SK-N-MC (cell line): ENCODE data around the gene UBE3B.

Experiments
- DNase-seq: peaks from one replicate; pipeline ENCODE4 v3.0.0-alpha.2; 2011; ENCODE audit warnings: low read depth, low spot score
- H3K27ac ChIP-seq: fragments of 200-600 bp; sonication (generic); 2 replicates; pipeline ENCODE4 v1.5.1; 2016; ENCODE audit warnings: mixed run types
- H3K36me3 ChIP-seq: fragments of 200-600 bp; sonication (generic); 2 replicates; pipeline ENCODE4 v1.6.1; 2017; ENCODE audit warnings: antibody characterized with exemption, low read length, mixed read lengths; ENCODE audit not compliant: insufficient read depth
- H3K4me3 ChIP-seq: fragments of 200-600 bp; sonication (generic); 2 replicates; pipeline ENCODE4 v1.5.1; 2016
- H3K9ac ChIP-seq: fragments of 200-600 bp; sonication (generic); 2 replicates; pipeline ENCODE4 v1.8.0; 2017; ENCODE audit warnings: mixed run types, mixed read lengths; ENCODE audit not compliant: insufficient read length
- H3K9me3 ChIP-seq: fragments of 200-600 bp; sonication (generic); 2 replicates; pipeline ENCODE4 v1.6.1; 2017; ENCODE audit warnings: low read depth, mild to moderate bottlenecking, antibody characterized with exemption, low read length, moderate library complexity, mixed read lengths
- EZH2 ChIP-seq: fragments of 200-600 bp; sonication (generic); IDR thresholded peaks from one replicate; pipeline ENCODE4 v1.6.1; 2017; ENCODE audit warnings: antibody characterized with exemption
- FOXP2 ChIP-seq: optimal IDR thresholded peaks from 2 replicates; pipeline ENCODE3; 2011; ENCODE audit warnings: mild to moderate bottlenecking, moderate library complexity; ENCODE audit not compliant: insufficient read depth; ENCODE audit errors: extremely low read length, control extremely low read depth
- POLR2AphosphoS5 ChIP-seq: IDR thresholded peaks from 2 replicates; pipeline ENCODE4 v1.6.1; 2012; ENCODE audit warnings: mild to moderate bottlenecking, low read depth, low read length, borderline replicate concordance

UBE3B gene

DNA sequence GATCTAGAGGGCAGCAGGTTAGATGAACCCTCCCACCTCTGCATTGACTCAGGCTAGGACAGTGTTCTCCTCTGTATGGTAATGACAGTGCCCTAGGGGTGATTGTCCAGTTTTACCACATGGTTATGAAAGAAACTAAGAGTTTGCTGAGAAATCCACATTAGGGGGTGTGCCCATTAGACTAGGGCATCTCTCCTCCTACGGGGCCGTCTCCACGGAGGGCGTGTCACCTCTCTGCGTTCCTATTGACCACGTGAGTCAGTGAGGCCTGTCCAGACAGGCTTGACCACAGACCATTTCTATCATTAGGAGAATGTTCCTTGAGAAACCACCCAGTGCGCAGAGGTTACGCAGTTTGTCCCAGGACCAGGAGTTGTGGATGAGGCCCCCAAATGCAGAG is 104.4 kb downstream of the UBE3B start:
- no peak overlapping the region for H3K4me3 ChIP-seq
- TF ChIP-seq FOXP2 (no peak), EZH2 (no peak), POLR2AphosphoS5 (no peak)
- H3K9ac ChIP-seq = no peak overlapping the region
- no peak overlapping the region for H3K27ac ChIP-seq
- DNase-seq = no peak
- no peaks in the 10 kb centered on the region for H3K9me3 ChIP-seq
- H3K36me3 ChIP-seq = peaks cover 52% of the 10 kb centered on the region

GRCh38 chr12:109582636-109583035 is 105.2 kb downstream of the UBE3B start:
- no peak overlapping the region for H3K4me3 ChIP-seq
- no peak for DNase-seq
- TF ChIP-seq POLR2AphosphoS5 (no peak), EZH2 (no peak), FOXP2 (no peak)
- no peaks in the 10 kb centered on the region for H3K9me3 ChIP-seq
- no peak overlapping the region for H3K9ac ChIP-seq
- H3K36me3 ChIP-seq = peaks cover 46% of the 10 kb centered on the region
- no peak overlapping the region for H3K27ac ChIP-seq

GRCh38 chr12:109583733-109584132 is 106.3 kb downstream of the UBE3B start:
- no peak overlapping the region for H3K4me3 ChIP-seq
- no peak overlapping the region for H3K9ac ChIP-seq
- H3K9me3 ChIP-seq = no peaks in the 10 kb centered on the region
- TF ChIP-seq POLR2AphosphoS5 (no peak), FOXP2 (no peak), EZH2 (no peak)
- peaks cover 38% of the 10 kb centered on the region for H3K36me3 ChIP-seq
- DNase-seq = no peak
- H3K27ac ChIP-seq = no peak overlapping the region
